Subcutaneous abdominal adipose tissue (tissue), 5 donors: ENCODE data around the gene CSNK1A1L.
A peak's percentile ranks its signal among the peaks of the same experiment; 100 is the strongest.
"Not testable (repeated sequence)": the region's sequence is repeated elsewhere in the genome, so short reads cannot be mapped to it uniquely, and the experiment has no call there.

Experiments
- H3K27ac ChIP-seq: one replicate; pipeline ENCODE4 v1.7.0; 2013; ENCODE audit warnings: low read depth, mild to moderate bottlenecking, inconsistent platforms, low read length, moderate library complexity
- H3K27me3 ChIP-seq, 5 donors: one replicate each; pipeline ENCODE4 v1.7.0; 2013; ENCODE audit warnings: low read length in 5 of 5, inconsistent platforms in 1 of 5; ENCODE audit not compliant: control insufficient read depth in 5 of 5, insufficient read depth in 4 of 5
- H3K36me3 ChIP-seq, 5 donors: one replicate each; pipeline ENCODE4 v1.7.0; 2013; ENCODE audit warnings: low read length in 5 of 5; ENCODE audit not compliant: control insufficient read depth in 5 of 5, insufficient read depth in 5 of 5
- H3K4me1 ChIP-seq, 5 donors: one replicate each; pipeline ENCODE4 v1.7.0; 2013; ENCODE audit warnings: low read length in 5 of 5, mild to moderate bottlenecking in 3 of 5, moderate library complexity in 1 of 5; ENCODE audit not compliant: control insufficient read depth in 5 of 5, insufficient read depth in 5 of 5
- H3K4me3 ChIP-seq, 5 donors: one replicate each; pipeline ENCODE4 v1.7.0; 2013; ENCODE audit warnings: low read length in 5 of 5, low read depth in 1 of 5
- H3K9ac ChIP-seq, 5 donors: one replicate each; pipeline ENCODE4 v1.7.0; 2013; ENCODE audit warnings: low read length in 5 of 5, mild to moderate bottlenecking in 4 of 5, moderate library complexity in 3 of 5
- H3K9me3 ChIP-seq, 5 donors: one replicate each; pipeline ENCODE4 v1.7.0; 2013; ENCODE audit warnings: low read length in 5 of 5; ENCODE audit not compliant: control insufficient read depth in 5 of 5
- donor health status: healthy.
- donor health status: healthy.
- donor health status: healthy.
- donor health status: healthy.
- donor health status: healthy.

The CSNK1A1L gene

DNA sequence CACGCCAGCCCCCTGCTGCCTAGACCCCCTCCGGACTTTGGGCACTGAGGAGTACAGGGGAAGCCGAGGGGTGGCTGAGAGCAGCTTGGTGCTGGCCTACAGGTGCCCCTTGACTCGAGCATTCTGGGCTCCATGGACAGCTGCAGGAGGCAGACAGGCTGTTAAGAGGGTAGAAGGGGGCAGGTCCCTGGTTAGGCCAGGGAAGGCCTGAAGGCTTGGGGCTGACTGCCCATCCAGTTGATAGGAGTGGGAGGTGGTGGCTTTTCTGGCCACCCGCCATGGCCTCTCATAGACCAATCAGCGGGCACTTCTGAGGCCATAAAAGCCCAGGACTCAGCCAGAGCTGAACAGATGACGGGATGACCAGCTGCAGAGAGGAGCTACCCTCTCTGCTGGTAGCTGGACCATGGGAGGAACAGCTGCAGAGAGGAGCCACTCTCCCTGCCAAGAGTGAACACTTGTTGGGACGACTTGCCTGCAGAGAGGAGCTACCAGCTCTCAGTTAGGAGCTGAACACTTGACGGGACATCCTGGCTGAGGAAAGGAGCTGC, 35.2 kb downstream of the CSNK1A1L start:
- no peaks in the 10 kb centered on the region for H3K27me3 ChIP-seq
- H3K27ac ChIP-seq: no peak overlapping the region

GRCh38 chr13:37069597-37070103, 35.8 kb downstream of the CSNK1A1L start:
- H3K27me3 ChIP-seq: no peaks in the 10 kb centered on the region
- H3K9ac ChIP-seq: no peak overlapping the region
- H3K36me3 ChIP-seq: no peaks in the 10 kb centered on the region
- H3K9me3 ChIP-seq: no peaks in the 10 kb centered on the region
- peaks cover 0 to 5% (median 0%) of the 10 kb centered on the region in 5 donors for H3K4me1 ChIP-seq
- no peak overlapping the region for H3K27ac ChIP-seq
- no peak overlapping the region for H3K4me3 ChIP-seq

More for the DNA sequence above, 35.2 kb downstream of the CSNK1A1L start:
- peaks cover 0 to 5% (median 0%) of the 10 kb centered on the region in 5 donors for H3K4me1 ChIP-seq
- no peak overlapping the region for H3K4me3 ChIP-seq
- no peaks in the 10 kb centered on the region for H3K36me3 ChIP-seq
- H3K9me3 ChIP-seq: no peaks in the 10 kb centered on the region
- H3K9ac ChIP-seq: no peak overlapping the region

DNA sequence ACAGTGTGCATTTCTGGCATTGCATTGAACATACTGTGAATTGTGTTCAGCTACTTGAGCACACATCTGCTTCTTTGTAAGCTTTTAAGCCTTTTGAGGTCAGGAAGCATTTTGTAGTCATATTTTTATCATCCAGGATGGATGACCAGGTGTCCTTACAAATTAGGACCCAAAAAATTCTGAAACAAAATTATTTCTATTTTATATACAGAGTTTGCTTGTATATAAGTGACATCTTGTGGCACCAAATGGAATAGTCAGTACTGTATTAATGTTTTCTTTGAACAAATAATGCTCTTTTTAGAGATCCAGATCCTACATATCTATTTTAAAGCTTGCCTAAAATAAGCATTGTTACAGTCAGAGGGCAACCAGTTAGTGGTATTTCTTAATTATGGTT, 36.5 kb downstream of the CSNK1A1L start:
- Histone ChIP-seq H3K4me3 (no peak overlapping the region), H3K9ac (no peak overlapping the region), H3K27me3 (no peaks in the 10 kb centered on the region), H3K27ac (no peak overlapping the region), H3K36me3 (no peaks in the 10 kb centered on the region), H3K4me1 (peaks cover 0 to 5% (median 0%) of the 10 kb centered on the region in 5 donors), H3K9me3 (no peaks in the 10 kb centered on the region)

GRCh38 chr13:37067874-37068273, 37.6 kb downstream of the CSNK1A1L start:
- Histone ChIP-seq H3K27ac (no peak overlapping the region), H3K27me3 (no peaks in the 10 kb centered on the region), H3K9me3 (no peaks in the 10 kb centered on the region), H3K4me1 (peaks cover 0 to 5% (median 0%) of the 10 kb centered on the region in 5 donors), H3K9ac (no peak overlapping the region), H3K36me3 (no peaks in the 10 kb centered on the region), H3K4me3 (no peak overlapping the region)

GRCh38 chr13:37065890-37066526, 39.5 kb downstream of the CSNK1A1L start:
- Histone ChIP-seq H3K27me3 (no peaks in the 10 kb centered on the region), H3K36me3 (no peaks in the 10 kb centered on the region), H3K9me3 (no peaks in the 10 kb centered on the region), H3K4me1 (no peaks in the 10 kb centered on the region), H3K9ac (no peak overlapping the region), H3K27ac (no peak overlapping the region), H3K4me3 (no peak overlapping the region)

- peaks cover 0 to 26% (median 20%) of the 10 kb centered on the region in 5 donors for H3K4me1 ChIP-seq
- H3K27ac ChIP-seq: peak overlapping the region; percentile 81
- peak overlapping the region; percentile 46 to 86 (median 75) for H3K9ac ChIP-seq
- no peaks in the 10 kb centered on the region for H3K27me3 ChIP-seq
- H3K36me3 ChIP-seq: peaks cover 0 to 3% (median 0%) of the 10 kb centered on the region in 5 donors
- H3K9me3 ChIP-seq: no peaks in the 10 kb centered on the region
- H3K4me3 ChIP-seq: peak overlapping the region; percentile 90 to 99 (median 94)
Measured at GRCh38 chr13:37059848-37060192, 45.6 kb downstream of the CSNK1A1L start.

DNA sequence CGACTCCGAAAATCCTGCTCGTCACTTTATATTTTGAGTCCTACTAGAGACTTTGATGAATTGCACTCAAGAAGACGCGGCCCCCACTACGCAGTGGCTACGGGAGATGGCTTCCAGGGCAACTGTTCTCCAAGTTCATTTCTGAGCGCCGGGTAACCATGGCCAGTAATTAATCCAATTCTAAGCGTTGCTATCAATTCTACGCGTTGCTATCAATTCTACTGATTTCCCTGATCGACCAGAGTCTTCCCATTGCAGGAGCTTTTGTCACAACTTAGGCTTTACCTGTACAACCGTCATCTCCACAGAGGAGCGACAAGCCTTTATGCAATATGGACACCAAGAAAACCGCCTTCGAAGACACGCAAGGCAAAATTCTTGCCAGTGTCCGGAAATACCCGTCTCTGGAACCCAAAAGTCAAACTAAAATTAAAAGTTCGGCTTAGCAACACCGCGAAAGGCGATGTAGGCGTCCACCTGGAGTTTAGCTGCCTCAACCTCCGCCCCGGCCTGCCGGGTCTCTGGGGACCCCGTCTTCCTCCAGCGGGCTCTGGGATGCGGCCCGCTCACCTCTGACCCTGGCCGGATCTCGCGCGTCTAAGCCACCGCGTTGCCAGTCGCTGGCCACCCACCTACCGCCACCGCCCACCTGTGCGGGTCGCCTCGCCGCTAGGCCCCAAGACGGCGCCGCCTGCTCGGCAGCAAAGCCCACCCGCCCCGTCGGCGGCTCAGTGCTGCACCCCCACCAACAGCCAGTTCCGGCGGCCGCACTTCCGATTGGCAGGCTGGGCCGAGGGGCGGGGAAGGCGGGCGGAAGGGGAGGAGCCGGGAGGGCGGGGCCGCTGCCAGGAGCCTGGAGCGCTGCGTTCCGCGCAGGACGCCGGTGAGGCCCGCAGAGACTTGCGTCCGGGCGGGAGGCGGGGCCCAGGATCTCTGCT, 46.3 kb downstream of the CSNK1A1L start, which contains the start of gene SUPT20H:
SUPT20H (minus strand) TSS at position 779 of the 938 bp plus-strand sequence. CDS start 8,198 bp downstream, outside the sequence.
- H3K36me3 ChIP-seq: peaks cover 0 to 3% (median 0%) of the 10 kb centered on the region in 5 donors
- no peaks in the 10 kb centered on the region for H3K27me3 ChIP-seq
- peak within 1 kb of the TSS; percentile 81 for H3K27ac ChIP-seq
- peaks cover 0 to 26% (median 20%) of the 10 kb centered on the region in 5 donors for H3K4me1 ChIP-seq
- no peaks in the 10 kb centered on the region for H3K9me3 ChIP-seq
- H3K9ac ChIP-seq: peak within 1 kb of the TSS; percentile 75 to 91 (median 88)
- peak within 1 kb of the TSS; percentile 90 to 99 (median 94) for H3K4me3 ChIP-seq

DNA sequence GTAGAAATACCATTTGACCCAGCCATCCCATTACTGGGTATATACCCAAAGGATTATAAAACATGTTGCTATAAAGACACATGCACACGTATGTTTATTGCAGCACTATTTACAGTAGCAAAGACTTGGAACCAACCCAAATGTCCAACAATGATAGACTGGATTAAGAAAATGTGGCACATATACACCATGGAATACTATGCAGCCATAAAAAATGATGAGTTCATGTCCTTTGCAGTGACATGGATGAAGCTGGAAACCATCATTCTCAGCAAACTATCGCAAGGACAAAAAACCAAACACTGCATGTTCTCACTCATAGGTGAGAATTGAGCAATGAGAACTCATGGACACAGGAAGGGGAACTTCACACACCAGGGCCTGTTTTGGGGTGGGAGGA, 49.2 kb downstream of the CSNK1A1L start:
- H3K4me3 ChIP-seq, H3K9me3 ChIP-seq, H3K27ac ChIP-seq, H3K9ac ChIP-seq, H3K36me3 ChIP-seq, H3K27me3 ChIP-seq: not testable (repeated sequence)
- H3K4me1 ChIP-seq: peaks cover 0 to 26% (median 20%) of the 10 kb centered on the region in 5 donors
